Right cardiac atrium (tissue), 5 donors: ENCODE measurements around the gene FRMPD2. TPM values are rescaled to one million over a fixed set of nuclear protein-coding genes. Genes with fewer than 3 reads are reported as not detected.
"Not testable (repeated sequence)": the region's sequence is repeated elsewhere in the genome, so short reads cannot be mapped to it uniquely, and the experiment has no call there.

Source experiments
- ATAC-seq, 2 donors: fragments of 200-7000 bp; cut with Tn5 transposase; one replicate each; pipeline versions ENCODE4 v1.8.0 to v1.9.1; 2020; ENCODE audit warnings: moderate library complexity in 2 of 2, mild to moderate bottlenecking in 1 of 2
- DNase-seq, 3 donors: peaks; one replicate each; pipeline ENCODE4 v3.0.0-alpha.2; 2020
- H3K27ac ChIP-seq: one replicate; pipeline ENCODE4 v1.5.1; 2013; ENCODE audit warnings: mild to moderate bottlenecking, low read length, control low read depth, moderate library complexity
- H3K27me3 ChIP-seq: one replicate; pipeline ENCODE4 v1.6.1; 2013; ENCODE audit not compliant: control insufficient read depth, insufficient read depth
- H3K4me1 ChIP-seq: one replicate; pipeline ENCODE4 v1.6.1; 2013; ENCODE audit warnings: low read length; ENCODE audit not compliant: control insufficient read depth, insufficient read depth
- H3K4me3 ChIP-seq: one replicate; pipeline ENCODE4 v1.5.1; 2013; ENCODE audit warnings: low read length, control low read depth
- H3K9me3 ChIP-seq: one replicate; pipeline ENCODE4 v1.6.1; 2013; ENCODE audit warnings: low read length; ENCODE audit not compliant: control insufficient read depth
- WGBS: extraction: QIAGEN DNeasy Blood & Tissue Kit; methylation state at CpG from one replicate; pipeline ENCODE4 v1.1.7; 2013; 5-methylcytosine and 5-hydroxymethylcytosine counted together
- intact Hi-C, 4 donors: fragments of 100-400 bp; cut with DNase I; formaldehyde crosslinking; loops; one replicate each; pipeline versions ENCODE4 v1.11.0 to v1.14.0; 2022 to 2023
- polyA plus RNA-seq: library from polyadenylated mRNA; stranded (reverse); fragments of 200-250 nt; gene quantifications from one replicate; pipeline ENCODE4 v1.2.3, GENCODE V29; 2013
- total RNA-seq, 4 donors: library from RNA; stranded (reverse); fragmentation: NEBNext Ultra II Directional; extraction: Animal tissue kit (Norgen Biotek cat#: 25700); gene quantifications; one replicate each; pipeline ENCODE4 v1.2.1, GENCODE V29; 2021
- donor health status: healthy with polysubstance abuse.
- donor health status: DM: no; HTN: yes; CAD: no.
- donor health status: DM: no; HTN: no; CAD: no.
- donor health status: DM: no; HTN: yes; CAD: no; lungs with severe emphysema.
- donor health status: DM: yes; HTN: yes; CAD: no.

The FRMPD2 gene
- total and polyA plus RNA-seq, 5 donors, result 1.3 to 6.5 (median 4.3) TPM

GRCh38 chr10:48251152-48251524, 23.4 kb downstream of the FRMPD2 start:
- DNase-seq (no peak), ATAC-seq (no peak)
- intact Hi-C loops, result no loop called here
- H3K4me3 ChIP-seq, result no peak overlapping the region
- no peaks in the 10 kb centered on the region for H3K4me1 ChIP-seq
- H3K27me3 ChIP-seq, result no peaks in the 10 kb centered on the region
- H3K9me3 ChIP-seq, result no peaks in the 10 kb centered on the region
- H3K27ac ChIP-seq, result peak overlapping the region; percentile 16

- intact Hi-C loops, result no loop called here
- 90% methylated on average over 8 of the region's 8 CpGs for WGBS
- Histone ChIP-seq H3K4me3 (no peak overlapping the region), H3K4me1 (no peaks in the 10 kb centered on the region), H3K27me3 (no peaks in the 10 kb centered on the region), H3K9me3 (no peaks in the 10 kb centered on the region), H3K27ac (no peak overlapping the region)
- DNase-seq, result no peak
- no peak for ATAC-seq
Observed at GRCh38 chr10:48249763-48250351, 24.6 kb downstream of the FRMPD2 start.

GRCh38 chr10:48249004-48249762, 25.3 kb downstream of the FRMPD2 start:
- ATAC-seq (no peak), DNase-seq (no peak)
- Histone ChIP-seq H3K27me3 (no peaks in the 10 kb centered on the region), H3K4me1 (no peaks in the 10 kb centered on the region), H3K27ac (peak overlapping the region; percentile 71), H3K9me3 (no peaks in the 10 kb centered on the region), H3K4me3 (no peak overlapping the region)
- WGBS, result 68% methylated on average over 6 of the region's 6 CpGs
- intact Hi-C loops, result no loop called here

GRCh38 chr10:48248462-48248861, 26.0 kb downstream of the FRMPD2 start:
- H3K4me3 ChIP-seq, result no peak overlapping the region
- no peaks in the 10 kb centered on the region for H3K27me3 ChIP-seq
- 17% methylated on average over 2 of the region's 2 CpGs for WGBS
- no peaks in the 10 kb centered on the region for H3K4me1 ChIP-seq
- ATAC-seq (peak; percentile 42 to 49), DNase-seq (no peak)
- intact Hi-C loops, result no loop called here
- H3K27ac ChIP-seq, result peak overlapping the region; percentile 71
- no peaks in the 10 kb centered on the region for H3K9me3 ChIP-seq

- no peak for DNase-seq
- Histone ChIP-seq H3K27ac (peak overlapping the region; percentile 77), H3K4me3 (no peak overlapping the region), H3K27me3 (no peaks in the 10 kb centered on the region), H3K4me1 (no peaks in the 10 kb centered on the region), H3K9me3 (no peaks in the 10 kb centered on the region)
- intact Hi-C loops, result no loop called here
- WGBS, result 69% methylated on average over 2 of the region's 2 CpGs
- ATAC-seq, result peak in 1 of 2 donors; percentile 39
Observed at GRCh38 chr10:48247680-48248079, 26.8 kb downstream of the FRMPD2 start.

GRCh38 chr10:48246501-48246900, 28.0 kb downstream of the FRMPD2 start:
- Histone ChIP-seq H3K4me1 (peaks cover 4% of the 10 kb centered on the region), H3K4me3 (no peak overlapping the region), H3K27ac (no peak overlapping the region), H3K9me3 (no peaks in the 10 kb centered on the region), H3K27me3 (no peaks in the 10 kb centered on the region)
- DNase-seq (no peak), ATAC-seq (no peak)
- WGBS, result 73% methylated on average over 1 of the region's 1 CpG
- intact Hi-C loops, result no loop called here

GRCh38 chr10:48245977-48246376, 28.5 kb downstream of the FRMPD2 start:
- Histone ChIP-seq H3K27ac (no peak overlapping the region), H3K9me3 (no peaks in the 10 kb centered on the region), H3K4me1 (peaks cover 4% of the 10 kb centered on the region), H3K27me3 (no peaks in the 10 kb centered on the region), H3K4me3 (no peak overlapping the region)
- WGBS, result 81% methylated on average over 3 of the region's 3 CpGs
- intact Hi-C loops, result no loop called here
- no peak for ATAC-seq
- no peak for DNase-seq

- H3K27ac ChIP-seq, ATAC-seq, H3K4me3 ChIP-seq, H3K4me1 ChIP-seq, H3K9me3 ChIP-seq, DNase-seq, intact Hi-C loops, H3K27me3 ChIP-seq: not testable (repeated sequence)
- WGBS, result 90% methylated on average over 5 of the region's 5 CpGs
Observed at GRCh38 chr10:48243921-48244320, 30.6 kb downstream of the FRMPD2 start.

GRCh38 chr10:48243487-48243886, 31.0 kb downstream of the FRMPD2 start:
- H3K9me3 ChIP-seq, result no peaks in the 10 kb centered on the region
- no peak overlapping the region for H3K4me3 ChIP-seq
- H3K27me3 ChIP-seq, result no peaks in the 10 kb centered on the region
- H3K27ac ChIP-seq, result no peak overlapping the region
- DNase-seq, result no peak
- 46% methylated on average over 7 of the region's 7 CpGs for WGBS
- ATAC-seq, result no peak
- H3K4me1 ChIP-seq, result peaks cover 4% of the 10 kb centered on the region
- intact Hi-C loops, result no loop called here

GRCh38 chr10:48242171-48242904, 32.2 kb downstream of the FRMPD2 start:
- Histone ChIP-seq H3K27ac (no peak overlapping the region), H3K9me3 (no peaks in the 10 kb centered on the region), H3K4me1 (peaks cover 4% of the 10 kb centered on the region), H3K27me3 (no peaks in the 10 kb centered on the region), H3K4me3 (no peak overlapping the region)
- WGBS, result 82% methylated on average over 15 of the region's 15 CpGs
- DNase-seq, result no peak
- ATAC-seq, result no peak
- intact Hi-C loops, result no loop called here

GRCh38 chr10:48241332-48241731, 33.2 kb downstream of the FRMPD2 start:
- Histone ChIP-seq H3K4me1 (peaks cover 4% of the 10 kb centered on the region), H3K9me3 (no peaks in the 10 kb centered on the region), H3K27ac (no peak overlapping the region), H3K4me3 (no peak overlapping the region), H3K27me3 (no peaks in the 10 kb centered on the region)
- intact Hi-C loops, result no loop called here
- ATAC-seq, result no peak
- no peak for DNase-seq
